Measurements from ENCODE around the gene UHRF2. TPM values are rescaled to one million over a fixed set of nuclear protein-coding genes. Genes with fewer than 3 reads are reported as not detected.

Gene UHRF2
- 9.2 and 13.5 TPM in 2 replicates for polyA plus RNA-seq

GRCh38 chr9:6412487-6413364, at the start of gene UHRF2:
UHRF2 (plus strand) TSS chr9:6413199; CDS start chr9:6413491, 292 bp downstream.

Other genes with a start within 250 kb of the UHRF2 start
- 11.8 and 19.4 TPM in 2 replicates for gene IL33, start 197.4 kb upstream of the UHRF2 start, polyA plus RNA-seq
- not detected in 2 replicates for gene TPD52L3, start 84.8 kb upstream of the UHRF2 start, polyA plus RNA-seq
- gene GLDC, start 232.5 kb downstream of the UHRF2 start, polyA plus RNA-seq = 13.0 and 20.2 TPM in 2 replicates

All from Purkinje cell (primary cell).